B cell (primary cell): Measurements from ENCODE around the gene SUN3.

Source experiments
- EZH2 ChIP-seq: IDR thresholded peaks from 2 replicates; pipeline ENCODE4 v1.6.1; 2012; ENCODE audit warnings: borderline replicate concordance, low read depth, mild to moderate bottlenecking, moderate library complexity, low read length; ENCODE audit not compliant: insufficient read depth, poor library complexity, severe bottlenecking
- TF ChIP-seq, protein P1 (sequence below): fragments of 200-600 bp; IDR thresholded peaks from one replicate; pipeline ENCODE4 v1.8.0; 2022; ENCODE audit warnings: antibody characterized with exemption, mild to moderate bottlenecking

DNA sequence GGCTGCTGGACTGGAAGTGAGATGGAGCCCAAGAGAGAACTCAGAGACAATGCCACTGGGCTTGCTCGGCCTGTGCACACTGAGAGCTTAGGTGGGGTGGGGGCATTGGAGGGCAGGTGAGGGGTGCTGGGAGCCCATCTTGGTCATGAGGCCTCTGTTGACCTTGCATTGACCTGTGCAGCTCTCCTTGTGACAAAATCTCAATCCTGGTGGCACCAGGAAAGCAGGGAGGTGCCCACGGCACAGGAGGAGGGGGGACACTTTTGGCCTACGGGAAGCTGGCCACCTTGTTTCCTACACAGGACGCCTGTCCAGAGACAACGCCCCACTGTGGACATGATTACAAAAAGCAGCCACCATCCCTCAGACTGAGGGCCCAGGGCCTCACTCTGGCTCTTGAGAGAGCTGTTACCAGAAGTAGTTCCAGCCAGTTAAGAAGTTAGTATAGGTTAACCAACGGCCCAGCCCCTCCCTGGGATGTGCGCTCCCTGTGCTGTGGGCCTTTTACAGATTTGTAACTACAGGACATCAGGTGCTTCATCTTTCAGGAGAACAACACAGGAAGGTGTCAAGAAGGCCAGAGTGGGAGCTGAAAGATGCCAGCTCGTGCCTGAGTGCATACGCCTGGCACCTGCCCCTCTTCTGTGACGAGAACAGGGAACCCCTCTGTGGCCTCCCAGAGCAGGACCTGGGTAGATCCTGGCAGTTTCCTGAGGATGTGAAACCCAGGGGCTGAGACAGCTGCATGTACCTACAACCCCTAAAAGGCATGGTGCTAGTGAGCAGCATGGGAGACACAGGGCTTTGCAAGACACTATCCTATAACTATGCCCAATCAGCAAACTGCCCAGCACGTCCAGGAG is 91.0 kb downstream of the SUN3 start:
- TF ChIP-seq, protein P1, sequence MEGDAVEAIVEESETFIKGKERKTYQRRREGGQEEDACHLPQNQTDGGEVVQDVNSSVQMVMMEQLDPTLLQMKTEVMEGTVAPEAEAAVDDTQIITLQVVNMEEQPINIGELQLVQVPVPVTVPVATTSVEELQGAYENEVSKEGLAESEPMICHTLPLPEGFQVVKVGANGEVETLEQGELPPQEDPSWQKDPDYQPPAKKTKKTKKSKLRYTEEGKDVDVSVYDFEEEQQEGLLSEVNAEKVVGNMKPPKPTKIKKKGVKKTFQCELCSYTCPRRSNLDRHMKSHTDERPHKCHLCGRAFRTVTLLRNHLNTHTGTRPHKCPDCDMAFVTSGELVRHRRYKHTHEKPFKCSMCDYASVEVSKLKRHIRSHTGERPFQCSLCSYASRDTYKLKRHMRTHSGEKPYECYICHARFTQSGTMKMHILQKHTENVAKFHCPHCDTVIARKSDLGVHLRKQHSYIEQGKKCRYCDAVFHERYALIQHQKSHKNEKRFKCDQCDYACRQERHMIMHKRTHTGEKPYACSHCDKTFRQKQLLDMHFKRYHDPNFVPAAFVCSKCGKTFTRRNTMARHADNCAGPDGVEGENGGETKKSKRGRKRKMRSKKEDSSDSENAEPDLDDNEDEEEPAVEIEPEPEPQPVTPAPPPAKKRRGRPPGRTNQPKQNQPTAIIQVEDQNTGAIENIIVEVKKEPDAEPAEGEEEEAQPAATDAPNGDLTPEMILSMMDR: no peak
- no peak for TF ChIP-seq EZH2
